Measurements from ENCODE around the gene TTC23.
"Not testable (repeated sequence)": the region's sequence is repeated elsewhere in the genome, so short reads cannot be mapped to it uniquely, and the experiment has no call there.

Gene TTC23

DNA sequence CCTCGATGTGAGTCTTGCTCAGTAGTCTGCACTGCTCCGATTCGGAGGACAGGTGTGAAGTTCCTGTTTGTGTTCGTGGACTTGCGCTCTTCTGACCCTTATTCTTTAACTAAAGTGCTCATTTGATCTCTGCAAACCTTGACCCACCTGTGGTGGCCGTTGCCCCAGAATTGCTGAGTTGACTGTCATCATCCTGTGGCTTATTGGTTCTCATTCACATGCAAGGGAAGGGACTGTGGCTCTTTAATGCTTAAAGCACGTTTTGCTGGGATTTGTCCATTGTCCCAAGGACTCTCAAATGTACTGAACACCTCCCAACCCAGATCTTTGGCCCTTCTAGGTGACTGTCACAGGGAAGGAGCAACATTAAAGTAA, 131.1 kb downstream of the TTC23 start:
- DNase-seq, result no peak

DNA sequence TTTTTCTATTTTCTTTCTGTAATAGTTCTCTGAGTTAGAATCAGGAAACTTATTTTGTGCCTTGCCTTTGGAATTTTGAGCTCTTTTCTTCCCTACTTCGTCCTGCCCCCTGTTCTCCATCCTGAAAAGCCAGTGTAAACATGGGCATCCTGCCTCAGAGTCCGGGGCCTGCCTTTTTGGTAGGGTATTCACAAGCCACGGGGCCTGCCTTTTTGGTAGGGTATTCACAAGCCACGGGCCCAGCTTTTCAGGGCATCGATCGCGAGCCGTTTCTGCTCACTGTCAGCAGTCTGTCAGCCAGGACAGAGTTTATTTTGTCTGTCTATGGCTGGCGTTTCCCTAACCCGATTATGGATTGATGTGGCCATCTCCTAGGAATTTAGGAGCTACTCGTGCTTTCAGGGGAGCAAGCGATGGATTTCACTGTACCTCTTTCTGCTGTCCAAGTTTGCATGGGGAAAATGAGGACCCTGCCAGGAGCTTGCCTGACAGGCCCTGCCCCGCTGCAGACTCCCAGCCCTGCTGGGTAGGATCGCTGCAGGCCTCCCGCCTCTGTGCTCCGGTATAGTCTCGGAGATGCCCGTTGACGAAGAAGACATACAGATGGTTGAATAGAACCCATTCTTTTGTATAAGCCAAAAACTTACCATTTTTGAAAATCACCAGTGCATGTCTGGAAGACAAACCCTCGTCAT, 131.7 kb downstream of the TTC23 start:
- DNase-seq, result no peak

DNA sequence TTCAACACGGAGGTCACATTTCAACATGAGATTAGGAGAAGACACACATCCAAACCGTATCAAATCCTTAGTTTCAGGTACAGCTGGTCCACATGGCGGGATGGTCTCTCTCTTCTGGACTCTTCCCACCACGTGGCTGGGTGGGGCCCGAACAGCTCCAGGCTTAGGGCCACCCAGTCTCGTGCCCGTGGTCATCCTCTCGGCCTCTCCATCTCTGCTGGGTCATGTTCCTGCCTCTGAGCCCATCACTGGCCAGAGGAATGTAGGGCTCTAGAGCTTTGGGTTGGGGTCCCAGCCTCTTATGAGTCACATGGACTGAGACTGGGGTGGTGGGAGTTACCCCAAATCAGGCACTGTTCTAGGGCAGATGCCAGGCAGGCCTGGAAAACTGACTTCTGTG, 132.3 kb downstream of the TTC23 start:
- DNase-seq, result no peak

DNA sequence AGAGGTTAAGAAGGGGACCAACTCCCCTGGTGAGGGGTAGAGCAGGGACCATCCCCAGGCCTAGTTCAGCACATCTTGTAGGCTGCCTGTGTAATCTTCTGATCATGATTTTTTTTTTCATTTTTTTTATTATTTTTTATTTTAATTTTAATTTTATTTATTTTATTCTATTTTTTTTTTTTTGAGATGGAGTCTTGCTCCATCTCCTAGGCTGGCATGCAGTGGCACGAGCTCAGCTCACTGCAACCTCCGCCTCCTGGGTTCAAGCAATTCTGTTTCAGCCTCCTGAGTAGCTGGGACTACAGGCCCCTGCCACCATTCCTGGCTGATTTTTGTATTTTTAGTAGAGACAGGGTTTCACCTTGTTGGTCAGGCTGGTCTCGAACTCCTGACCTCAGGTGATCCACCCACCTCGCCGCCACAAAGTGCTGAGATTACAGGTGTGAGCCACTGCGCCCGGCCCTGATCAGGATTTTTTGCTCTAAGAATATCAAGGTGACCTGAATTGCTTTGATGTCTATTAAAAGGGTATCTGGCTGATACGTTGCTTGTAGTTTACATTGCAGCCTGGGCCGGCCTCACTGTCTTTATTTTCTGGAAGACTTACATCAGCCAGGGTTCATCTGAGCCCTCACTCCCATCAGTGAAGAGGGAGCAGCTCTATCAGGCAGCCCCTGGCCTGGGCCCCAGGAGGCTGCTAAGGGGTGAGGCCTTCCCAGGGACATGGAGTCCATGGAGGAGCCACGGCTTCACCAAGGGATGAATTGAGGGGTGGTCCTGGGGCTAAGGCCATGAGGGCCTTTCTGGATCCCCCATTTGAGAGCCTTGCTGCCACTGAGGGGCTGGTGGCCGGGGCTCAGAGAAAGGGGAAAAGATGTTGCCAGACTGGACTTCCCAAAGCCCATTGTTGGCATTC, 133.8 kb downstream of the TTC23 start:
- DNase-seq, result no peak

DNA sequence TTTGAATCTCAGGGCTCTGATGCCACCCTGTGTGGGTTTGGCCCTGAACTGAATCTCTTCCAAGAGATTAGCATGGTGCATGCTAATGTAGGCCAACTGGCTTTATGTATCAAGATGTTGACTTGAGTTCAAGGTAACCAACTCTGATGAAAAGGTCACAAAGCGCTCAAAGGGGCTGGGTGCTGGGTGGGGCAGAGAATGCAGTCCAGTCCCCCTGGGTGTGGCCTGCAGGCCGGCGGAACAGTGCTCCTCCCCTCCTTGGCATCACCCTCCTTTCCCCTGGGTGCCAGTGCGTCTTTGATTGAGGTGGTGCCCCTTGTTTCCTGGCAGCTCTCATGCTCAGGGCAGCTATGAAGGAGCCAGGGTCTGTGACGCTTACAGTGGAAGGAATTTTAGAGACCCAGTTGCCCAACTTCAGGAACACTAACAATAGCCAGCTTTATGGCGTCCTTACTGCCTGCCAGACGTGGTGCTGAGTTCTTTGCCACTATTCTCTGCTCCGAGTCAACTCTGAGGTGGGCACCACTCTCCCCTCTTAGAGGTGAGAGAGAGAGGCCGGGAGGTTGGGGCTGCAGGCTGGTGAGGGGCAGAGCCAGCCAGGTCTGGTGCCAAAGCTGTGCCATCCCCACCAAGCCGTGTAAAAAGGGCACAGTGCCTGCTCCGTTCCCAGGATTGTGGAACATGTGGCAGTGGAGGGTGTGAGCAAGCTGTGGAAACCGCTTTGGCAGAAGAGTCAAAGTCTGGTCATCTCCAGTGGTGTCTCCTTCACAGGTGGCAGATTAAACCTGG, 134.7 kb downstream of the TTC23 start:
- DNase-seq, result no peak

DNA sequence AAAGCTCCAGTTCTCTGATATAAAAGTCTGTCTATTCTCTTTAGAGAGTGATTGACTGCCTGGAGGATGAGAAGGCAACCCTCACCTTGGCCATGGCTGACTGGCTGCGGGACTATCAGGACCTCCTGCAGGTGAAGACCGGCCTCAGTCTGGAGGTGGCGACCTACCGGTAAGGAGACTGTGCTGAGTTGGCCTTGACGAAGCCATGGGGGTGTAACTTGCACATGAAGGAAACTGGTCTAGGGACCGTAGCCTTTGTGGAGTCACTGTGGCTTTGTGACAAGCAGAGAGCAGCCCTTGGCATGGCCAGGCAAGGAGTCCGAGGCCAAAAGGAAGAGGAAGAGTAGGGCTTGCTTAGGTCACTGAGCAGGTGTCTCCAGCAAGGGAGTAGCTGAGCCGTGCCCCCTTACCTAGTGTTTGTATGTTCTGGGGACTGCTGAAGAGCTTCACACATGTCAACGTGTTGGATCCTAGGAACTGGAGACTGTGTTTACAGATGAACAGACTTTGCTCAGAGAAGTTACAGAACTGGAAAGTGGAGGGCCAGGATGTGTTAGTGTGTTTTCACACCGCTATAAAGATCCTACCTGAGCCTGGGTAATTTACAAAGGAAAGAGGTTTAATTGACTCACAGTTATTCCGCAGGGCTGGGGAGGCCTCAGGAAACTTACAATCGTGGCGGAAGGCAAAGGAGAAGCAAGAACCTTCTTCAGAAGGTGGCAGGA, 135.7 kb downstream of the TTC23 start:
- no peak for DNase-seq

DNA sequence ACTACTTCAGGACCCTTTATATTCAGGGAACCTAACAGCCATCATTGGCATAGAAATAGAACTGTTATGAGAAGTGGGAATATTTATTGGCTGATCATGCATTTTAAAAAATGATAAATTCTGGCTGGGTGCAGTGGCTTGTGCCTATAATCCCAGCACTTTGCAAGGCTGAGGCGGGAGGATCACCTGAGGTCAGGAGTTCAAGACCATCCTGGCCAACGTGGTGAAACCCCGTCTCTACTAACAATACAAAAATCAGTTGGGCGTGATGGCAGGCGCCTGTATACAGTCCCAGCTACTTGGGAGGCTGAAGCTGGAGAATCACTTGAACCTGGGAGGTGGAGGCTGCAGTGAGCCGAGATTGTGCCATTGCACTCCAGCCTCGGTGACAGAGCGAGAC, 137.7 kb downstream of the TTC23 start:
- DNase-seq, result not testable (repeated sequence)

DNA sequence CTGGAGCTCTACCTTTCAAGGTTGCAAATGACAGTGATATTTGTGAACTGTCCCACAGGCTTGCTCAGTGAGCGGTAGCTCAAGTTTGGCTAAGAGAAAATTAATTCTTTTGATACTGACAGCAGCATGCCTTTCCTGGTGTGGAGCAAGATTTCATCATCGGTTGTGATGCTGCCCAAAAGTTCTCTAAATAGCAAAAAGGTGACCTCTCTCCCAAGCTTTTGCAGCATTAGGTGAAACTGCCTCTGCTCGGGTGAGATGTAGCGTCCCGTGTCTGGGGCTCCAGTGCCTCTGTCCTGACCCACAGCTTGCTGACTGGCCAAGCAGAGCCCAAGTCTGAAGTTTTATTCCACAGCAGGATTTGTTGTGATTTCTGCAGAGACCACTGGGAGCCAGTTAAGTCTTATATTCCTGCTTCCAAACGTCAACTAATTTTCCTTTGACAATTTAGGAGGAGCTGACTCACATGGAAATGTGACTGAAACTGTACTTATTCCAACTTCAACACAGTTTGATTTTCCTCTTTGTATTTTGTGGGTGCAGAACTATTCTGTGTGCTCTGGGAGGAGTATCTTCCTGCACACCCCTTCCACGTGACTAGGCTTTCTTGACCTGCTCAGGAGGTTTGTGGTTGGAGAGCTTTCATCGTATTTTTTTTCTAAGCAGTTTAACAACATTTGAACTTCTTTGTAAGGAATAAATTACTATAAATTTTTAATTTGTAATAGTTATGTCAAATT, 138.6 kb downstream of the TTC23 start:
- DNase-seq, result no peak

DNA sequence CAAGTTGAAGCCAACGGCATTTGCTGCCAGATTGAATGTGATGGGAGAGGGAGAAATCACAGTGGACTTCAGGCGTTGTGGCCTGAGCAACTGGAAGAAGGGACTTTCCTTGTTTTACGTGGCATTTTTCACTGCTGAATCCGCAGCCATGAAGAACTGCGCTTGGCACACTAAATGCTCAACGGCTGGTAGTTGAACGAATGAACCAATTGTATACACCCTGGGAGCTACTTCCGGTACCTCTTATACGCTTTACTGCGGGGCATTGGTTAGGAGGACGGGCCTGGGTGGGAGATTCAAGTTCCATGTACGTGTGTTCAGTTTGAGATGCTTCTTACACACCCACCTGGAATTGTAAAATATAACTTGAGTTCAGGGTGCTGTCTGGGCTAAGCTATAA, 139.3 kb downstream of the TTC23 start:
- DNase-seq, result no peak

DNA sequence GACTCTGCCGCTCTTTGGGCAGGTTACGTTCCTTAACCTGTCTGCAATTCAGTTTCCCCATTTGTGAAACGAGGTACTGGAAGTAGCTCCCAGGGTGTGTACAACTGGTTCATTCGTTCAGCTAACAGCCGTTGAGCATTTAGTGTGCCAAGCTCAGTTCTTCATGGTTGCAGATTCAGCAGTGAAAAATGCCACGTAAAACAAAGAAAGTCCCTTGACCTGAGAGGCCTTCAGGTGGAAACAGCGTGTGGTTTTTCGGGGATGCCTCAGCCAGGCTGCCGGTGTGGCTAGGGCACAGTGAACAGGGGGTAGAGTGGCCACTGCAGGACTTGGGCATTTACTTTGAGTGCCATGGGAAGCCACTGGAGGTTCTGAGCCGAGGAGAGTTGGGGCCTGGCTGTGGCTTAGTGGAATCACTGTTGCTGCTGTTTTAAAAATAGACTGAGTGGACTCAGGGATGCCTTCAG, 139.8 kb downstream of the TTC23 start:
- no peak for DNase-seq

DNA sequence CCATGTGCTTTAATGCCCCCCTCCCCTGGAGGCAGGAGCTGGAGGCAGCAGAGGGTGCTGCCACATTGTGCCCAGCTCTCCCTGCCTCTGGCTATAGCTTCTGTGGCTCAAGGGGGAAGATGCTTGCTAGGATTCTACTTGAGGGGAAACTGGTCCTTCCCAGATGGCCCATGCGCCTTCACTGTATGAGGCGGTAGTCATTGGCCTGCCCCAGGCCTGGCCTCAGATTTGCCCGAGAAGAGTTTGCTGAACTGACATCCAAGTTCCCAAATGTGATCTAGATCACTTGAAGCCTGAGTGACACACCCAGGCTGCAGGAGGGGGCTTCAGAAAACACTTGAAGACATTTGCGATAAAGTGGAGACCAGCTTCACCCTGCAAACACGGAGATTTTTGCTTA, 140.4 kb downstream of the TTC23 start:
- DNase-seq, result no peak

DNA sequence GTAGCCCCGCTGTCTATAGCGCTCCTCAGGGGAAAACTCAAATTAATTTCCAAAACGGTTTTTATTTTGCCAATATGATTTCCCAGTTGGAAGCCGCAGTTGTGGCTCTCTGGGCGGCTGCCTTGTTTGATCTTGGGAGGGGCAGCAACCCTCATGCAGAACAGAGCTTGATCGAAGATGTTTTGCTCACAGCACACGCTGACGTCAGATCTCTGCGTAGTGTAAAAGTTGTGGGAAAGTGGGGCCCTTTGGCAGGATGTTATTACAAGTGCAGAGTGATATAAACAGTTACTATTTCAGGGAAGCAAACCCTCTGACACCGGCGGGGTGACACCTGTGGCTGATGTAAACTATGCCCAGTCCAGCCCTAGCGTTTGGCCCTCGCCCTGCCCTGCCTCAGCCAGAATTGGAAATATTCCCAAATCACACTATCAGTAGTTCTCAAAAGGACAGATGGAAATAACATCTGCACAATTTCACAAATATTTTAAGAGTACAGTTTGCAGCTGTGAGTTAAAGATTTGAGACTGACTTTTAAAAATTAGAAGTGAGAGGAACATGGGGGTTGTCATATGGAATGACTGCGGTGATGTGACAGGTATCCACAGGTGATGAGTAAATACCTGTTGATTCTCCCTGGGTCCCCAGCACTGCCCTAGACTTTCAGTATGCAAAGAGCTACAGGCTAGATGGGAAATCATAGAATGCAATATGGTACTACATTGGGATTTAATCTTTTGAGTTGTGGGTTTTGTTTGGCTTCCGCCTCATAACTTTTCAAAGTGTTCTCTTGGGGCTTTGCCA, 142.8 kb downstream of the TTC23 start:
- peak; percentile 17 for DNase-seq

DNA sequence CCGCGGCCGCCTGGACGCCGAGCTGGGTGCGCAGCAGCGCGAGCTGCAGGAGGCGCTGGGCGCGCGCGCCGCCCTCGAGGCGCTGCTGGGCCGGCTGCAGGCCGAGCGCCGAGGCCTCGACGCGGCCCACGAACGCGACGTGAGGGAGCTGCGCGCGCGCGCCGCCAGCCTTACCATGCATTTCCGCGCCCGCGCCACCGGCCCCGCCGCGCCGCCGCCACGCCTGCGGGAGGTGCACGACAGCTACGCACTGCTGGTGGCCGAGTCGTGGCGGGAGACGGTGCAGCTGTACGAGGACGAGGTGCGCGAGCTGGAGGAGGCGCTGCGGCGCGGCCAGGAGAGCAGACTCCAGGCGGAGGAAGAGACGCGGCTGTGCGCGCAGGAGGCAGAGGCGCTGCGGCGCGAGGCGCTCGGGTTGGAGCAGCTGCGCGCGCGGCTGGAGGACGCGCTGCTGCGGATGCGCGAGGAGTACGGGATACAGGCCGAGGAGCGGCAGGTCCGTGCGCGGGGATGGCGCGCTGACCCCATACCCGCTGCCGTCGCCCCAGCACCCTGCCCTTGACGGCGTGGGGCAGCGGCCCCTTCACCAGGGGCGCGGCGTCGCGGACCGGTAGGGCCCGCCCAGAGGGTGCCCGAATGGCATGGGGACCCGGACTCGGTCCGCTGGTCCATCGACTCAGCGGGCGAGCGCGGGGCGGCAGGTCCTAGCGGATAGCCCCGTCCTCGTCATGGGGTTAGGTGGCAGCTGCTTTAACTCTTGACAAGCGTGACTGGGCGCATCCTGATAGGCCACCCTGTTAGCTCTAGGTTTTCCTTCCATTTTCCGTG, 143.7 kb downstream of the TTC23 start:
- peak; percentile 64 for DNase-seq

DNA sequence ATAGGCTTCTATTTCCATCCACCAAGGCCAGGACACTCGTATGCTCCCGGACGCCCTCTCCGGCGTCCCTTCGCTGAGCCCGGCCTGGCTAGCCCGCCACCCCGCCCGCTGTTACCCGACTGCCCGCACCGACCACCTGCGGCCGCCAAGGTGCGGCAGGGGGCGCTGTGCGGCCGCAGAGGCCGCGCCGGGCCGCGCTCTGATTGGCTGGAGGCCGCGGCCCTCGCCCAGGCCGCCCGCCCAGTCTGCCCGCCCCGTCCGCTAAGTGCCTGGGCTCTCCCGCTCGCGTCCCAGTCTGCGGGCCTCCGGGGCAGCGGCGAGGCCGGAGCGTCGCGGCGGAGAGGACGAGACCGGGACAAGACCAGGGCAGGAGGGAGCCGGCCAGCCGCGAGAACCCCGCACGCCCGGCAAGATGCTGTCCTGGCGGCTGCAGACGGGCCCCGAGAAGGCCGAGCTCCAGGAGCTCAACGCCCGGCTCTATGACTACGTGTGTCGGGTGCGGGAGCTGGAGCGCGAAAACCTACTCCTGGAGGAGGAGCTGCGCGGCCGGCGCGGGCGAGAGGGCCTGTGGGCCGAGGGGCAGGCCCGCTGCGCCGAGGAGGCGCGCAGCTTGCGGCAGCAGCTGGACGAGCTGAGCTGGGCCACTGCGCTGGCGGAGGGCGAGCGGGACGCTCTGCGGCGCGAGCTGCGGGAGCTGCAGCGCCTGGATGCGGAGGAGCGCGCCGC, 144.4 kb downstream of the TTC23 start, which contains the start of gene SYNM:
Gene SYNM, plus strand, starts transcription at position 293 of the 726 bp plus-strand sequence. Its CDS starts 120 bp downstream, at position 413.
- DNase-seq, result peak; percentile 47

DNA sequence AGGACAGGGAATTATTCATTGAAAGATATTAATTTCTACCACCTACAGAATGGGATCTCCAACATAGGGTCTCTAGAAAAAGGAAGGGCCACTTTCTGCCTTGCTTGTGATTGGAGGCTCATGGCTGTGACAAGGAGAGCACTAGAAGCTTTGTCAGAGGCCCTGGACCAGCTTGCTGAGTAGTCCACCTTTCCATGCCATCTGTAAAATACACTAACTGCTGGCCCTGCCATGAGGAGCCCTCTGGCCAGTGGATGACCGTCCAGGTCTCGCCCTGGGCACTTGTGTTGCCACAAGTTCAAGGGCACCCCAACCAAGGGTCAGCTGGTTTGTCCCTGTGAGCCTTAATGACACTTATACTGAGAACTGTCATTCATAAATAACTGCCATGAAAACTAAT, 146.1 kb downstream of the TTC23 start:
- DNase-seq, result no peak

DNA sequence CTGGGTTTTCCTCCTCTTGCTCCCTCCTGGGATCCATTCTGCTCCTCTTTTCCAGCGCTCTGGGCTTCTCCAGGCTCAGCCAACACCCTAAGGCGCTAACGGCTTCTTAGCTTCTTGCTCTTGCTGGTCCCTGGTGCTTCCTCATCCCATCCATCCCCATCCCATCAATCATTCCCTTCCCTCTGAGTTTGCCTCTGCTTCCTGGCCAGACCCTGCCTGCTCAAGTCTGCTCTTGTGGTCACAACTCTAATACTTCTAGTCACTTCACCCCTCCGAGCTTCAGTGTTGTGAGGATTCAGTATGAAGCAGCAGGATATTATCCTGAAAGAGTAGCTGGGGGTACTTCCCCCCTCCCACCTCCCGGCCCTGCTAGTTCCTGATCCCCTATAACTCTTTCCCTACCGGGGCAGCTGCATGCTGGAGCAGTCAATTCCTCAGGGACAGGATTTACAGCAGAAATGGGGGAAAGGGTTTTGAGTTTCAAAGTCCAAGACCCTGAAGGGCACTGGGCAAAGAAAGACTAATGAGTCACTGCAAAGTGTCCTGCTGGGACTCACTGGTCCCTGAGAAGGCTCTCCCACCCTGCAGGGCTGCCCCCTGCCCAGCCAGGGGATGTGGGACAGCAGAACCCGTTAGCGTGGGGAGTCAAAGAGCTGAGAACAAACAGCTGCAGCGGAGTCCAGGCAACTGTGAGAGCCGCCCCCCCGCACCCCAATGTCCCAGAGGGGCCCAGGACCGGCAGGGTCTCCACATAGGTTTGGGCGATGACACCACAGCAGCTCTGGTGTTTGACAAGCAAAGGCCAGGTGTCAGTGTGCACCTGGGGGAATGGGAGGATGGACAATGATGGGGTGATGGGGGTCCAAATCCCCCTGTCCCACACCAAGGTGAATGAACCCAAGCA, 146.8 kb downstream of the TTC23 start:
- DNase-seq, result no peak

DNA sequence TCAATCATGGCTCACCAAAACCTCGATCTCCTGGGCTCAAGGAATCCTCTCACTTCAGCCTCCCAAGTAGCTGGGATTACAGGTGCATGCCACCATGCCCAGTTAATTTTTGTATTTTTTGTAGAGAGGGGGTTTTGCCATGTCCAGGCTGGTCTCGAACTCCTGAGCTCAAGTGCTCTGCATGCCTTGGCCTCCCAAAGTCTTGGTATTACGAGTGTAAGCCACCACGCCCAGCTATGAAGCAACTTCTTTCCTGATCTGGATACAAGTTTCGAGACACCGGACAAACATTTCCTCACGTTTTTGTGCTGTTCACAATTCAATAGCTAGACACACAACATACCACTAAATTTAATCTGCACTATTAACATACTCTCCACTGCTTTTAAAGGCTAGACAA, 147.9 kb downstream of the TTC23 start:
- DNase-seq, result no peak
